Measurements from ENCODE around the gene LDLRAD4.

DNA sequence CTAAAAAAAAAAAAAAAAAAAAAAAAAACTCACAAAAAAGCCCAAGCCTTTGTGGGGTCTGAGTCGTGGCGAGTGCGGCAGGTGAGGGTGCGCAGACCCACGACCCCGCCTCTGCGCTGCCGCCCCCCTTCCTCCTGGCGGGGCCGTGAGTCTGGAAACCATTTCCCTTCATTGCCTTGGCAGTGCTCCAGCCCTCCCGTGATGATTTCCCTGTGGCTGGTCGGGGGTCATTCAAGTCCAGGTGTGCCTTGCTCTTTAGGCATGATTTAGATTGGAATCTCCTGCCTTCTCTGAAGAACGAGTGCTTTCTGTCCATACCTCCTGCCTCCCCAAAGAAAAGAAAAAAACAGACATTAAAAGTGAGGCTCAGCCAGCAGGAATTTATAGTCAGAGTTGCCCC is 346.0 kb downstream of the LDLRAD4 start:
- no peak for TF ChIP-seq ZFP3 (CRISPR knock-in tag; IDR thresholded peaks at IDR 0.05)
- no peak for TF ChIP-seq CSDC2 (CRISPR knock-in tag; IDR thresholded peaks at IDR 0.05)
- no peak for TF ChIP-seq ZFP30 (CRISPR knock-in tag; IDR thresholded peaks at IDR 0.05)
- TF ChIP-seq TCF4 (CRISPR knock-in tag; IDR thresholded peaks at IDR 0.05; ENCODE audit: borderline replicate concordance): no peak
- TF ChIP-seq, protein P1, sequence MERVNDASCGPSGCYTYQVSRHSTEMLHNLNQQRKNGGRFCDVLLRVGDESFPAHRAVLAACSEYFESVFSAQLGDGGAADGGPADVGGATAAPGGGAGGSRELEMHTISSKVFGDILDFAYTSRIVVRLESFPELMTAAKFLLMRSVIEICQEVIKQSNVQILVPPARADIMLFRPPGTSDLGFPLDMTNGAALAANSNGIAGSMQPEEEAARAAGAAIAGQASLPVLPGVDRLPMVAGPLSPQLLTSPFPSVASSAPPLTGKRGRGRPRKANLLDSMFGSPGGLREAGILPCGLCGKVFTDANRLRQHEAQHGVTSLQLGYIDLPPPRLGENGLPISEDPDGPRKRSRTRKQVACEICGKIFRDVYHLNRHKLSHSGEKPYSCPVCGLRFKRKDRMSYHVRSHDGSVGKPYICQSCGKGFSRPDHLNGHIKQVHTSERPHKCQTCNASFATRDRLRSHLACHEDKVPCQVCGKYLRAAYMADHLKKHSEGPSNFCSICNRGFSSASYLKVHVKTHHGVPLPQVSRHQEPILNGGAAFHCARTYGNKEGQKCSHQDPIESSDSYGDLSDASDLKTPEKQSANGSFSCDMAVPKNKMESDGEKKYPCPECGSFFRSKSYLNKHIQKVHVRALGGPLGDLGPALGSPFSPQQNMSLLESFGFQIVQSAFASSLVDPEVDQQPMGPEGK (CRISPR knock-in tag; IDR thresholded peaks at IDR 0.05; ENCODE audit: borderline replicate concordance): no peak
- TF ChIP-seq BACH2 (CRISPR knock-in tag; IDR thresholded peaks at IDR 0.05; ENCODE audit: borderline replicate concordance): no peak
- TF ChIP-seq, protein P2, sequence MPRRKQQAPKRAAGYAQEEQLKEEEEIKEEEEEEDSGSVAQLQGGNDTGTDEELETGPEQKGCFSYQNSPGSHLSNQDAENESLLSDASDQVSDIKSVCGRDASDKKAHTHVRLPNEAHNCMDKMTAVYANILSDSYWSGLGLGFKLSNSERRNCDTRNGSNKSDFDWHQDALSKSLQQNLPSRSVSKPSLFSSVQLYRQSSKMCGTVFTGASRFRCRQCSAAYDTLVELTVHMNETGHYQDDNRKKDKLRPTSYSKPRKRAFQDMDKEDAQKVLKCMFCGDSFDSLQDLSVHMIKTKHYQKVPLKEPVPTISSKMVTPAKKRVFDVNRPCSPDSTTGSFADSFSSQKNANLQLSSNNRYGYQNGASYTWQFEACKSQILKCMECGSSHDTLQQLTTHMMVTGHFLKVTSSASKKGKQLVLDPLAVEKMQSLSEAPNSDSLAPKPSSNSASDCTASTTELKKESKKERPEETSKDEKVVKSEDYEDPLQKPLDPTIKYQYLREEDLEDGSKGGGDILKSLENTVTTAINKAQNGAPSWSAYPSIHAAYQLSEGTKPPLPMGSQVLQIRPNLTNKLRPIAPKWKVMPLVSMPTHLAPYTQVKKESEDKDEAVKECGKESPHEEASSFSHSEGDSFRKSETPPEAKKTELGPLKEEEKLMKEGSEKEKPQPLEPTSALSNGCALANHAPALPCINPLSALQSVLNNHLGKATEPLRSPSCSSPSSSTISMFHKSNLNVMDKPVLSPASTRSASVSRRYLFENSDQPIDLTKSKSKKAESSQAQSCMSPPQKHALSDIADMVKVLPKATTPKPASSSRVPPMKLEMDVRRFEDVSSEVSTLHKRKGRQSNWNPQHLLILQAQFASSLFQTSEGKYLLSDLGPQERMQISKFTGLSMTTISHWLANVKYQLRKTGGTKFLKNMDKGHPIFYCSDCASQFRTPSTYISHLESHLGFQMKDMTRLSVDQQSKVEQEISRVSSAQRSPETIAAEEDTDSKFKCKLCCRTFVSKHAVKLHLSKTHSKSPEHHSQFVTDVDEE (CRISPR knock-in tag; IDR thresholded peaks at IDR 0.05): no peak
- TF ChIP-seq, protein P3, sequence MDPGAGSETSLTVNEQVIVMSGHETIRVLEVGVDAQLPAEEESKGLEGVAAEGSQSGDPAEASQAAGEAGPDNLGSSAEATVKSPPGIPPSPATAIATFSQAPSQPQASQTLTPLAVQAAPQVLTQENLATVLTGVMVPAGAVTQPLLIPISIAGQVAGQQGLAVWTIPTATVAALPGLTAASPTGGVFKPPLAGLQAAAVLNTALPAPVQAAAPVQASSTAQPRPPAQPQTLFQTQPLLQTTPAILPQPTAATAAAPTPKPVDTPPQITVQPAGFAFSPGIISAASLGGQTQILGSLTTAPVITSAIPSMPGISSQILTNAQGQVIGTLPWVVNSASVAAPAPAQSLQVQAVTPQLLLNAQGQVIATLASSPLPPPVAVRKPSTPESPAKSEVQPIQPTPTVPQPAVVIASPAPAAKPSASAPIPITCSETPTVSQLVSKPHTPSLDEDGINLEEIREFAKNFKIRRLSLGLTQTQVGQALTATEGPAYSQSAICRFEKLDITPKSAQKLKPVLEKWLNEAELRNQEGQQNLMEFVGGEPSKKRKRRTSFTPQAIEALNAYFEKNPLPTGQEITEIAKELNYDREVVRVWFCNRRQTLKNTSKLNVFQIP (CRISPR knock-in tag; IDR thresholded peaks at IDR 0.05; ENCODE audit: borderline replicate concordance, low read depth): no peak

Measured in SK-N-SH treated with all-trans-retinoic acid at 6 μM for 48 hours (cell line).